ENCODE measurements around the gene CTNNBL1.

- TF ChIP-seq CTCF (conservative IDR thresholded peaks at IDR 0.05 in 1 of 2, IDR thresholded peaks at IDR 0.05 in 1 of 2; ENCODE audit: low read depth in 1 of 2, low read length in 2 of 2) (no peak), EZH2 (IDR thresholded peaks at IDR 0.05; ENCODE audit: low read length, missing control alignments) (no peak)
These were observed 5.7 kb upstream of the CTNNBL1 start for GRCh38 chr20:37688093-37688492.
